Fibroblast of pulmonary artery (primary cell): ENCODE data around the gene APEH.

Experiments used
- DNase-seq: peaks from one replicate; pipeline ENCODE4 v3.0.0-alpha.2; 2010; ENCODE audit warnings: low read depth
- H3K4me3 ChIP-seq: replicated peaks from 2 replicates; pipeline ENCODE4 v1.5.1; 2011; ENCODE audit warnings: low read depth, mild to moderate bottlenecking, control low read depth, low read length, moderate library complexity
- CTCF ChIP-seq: IDR thresholded peaks from 2 replicates; pipeline ENCODE4 v1.5.1; 2011; ENCODE audit warnings: mild to moderate bottlenecking, control low read depth, low read length, inconsistent platforms; ENCODE audit errors: missing control alignments

APEH gene

GRCh38 chr3:49629866-49630265 is 44.3 kb upstream of the APEH start:
- no peak for TF ChIP-seq CTCF

GRCh38 chr3:49630784-49631183 is 43.4 kb upstream of the APEH start:
- no peak for TF ChIP-seq CTCF
- no peak overlapping the region for H3K4me3 ChIP-seq
- no peak for DNase-seq

More at GRCh38 chr3:49629866-49630265, 44.3 kb upstream of the APEH start:
- no peak for DNase-seq
- H3K4me3 ChIP-seq: no peak overlapping the region

GRCh38 chr3:49634736-49635135 is 39.4 kb upstream of the APEH start:
- no peak for DNase-seq
- H3K4me3 ChIP-seq: no peak overlapping the region
- no peak for TF ChIP-seq CTCF

GRCh38 chr3:49636883-49637609 is 37.1 kb upstream of the APEH start:
- TF ChIP-seq CTCF: no peak
- no peak overlapping the region for H3K4me3 ChIP-seq
- DNase-seq: no peak

GRCh38 chr3:49638445-49638844 is 35.7 kb upstream of the APEH start:
- H3K4me3 ChIP-seq: no peak overlapping the region
- no peak for TF ChIP-seq CTCF
- peak; percentile 34 for DNase-seq

- TF ChIP-seq CTCF: no peak
- DNase-seq: no peak
- no peak overlapping the region for H3K4me3 ChIP-seq
Measured at GRCh38 chr3:49639551-49639950, 34.6 kb upstream of the APEH start.

- DNase-seq: no peak
Measured at GRCh38 chr3:49641292-49641691, 32.9 kb upstream of the APEH start.

More at GRCh38 chr3:49641292-49641691, 32.9 kb upstream of the APEH start:
- no peak for TF ChIP-seq CTCF
- H3K4me3 ChIP-seq: no peak overlapping the region
